NCI-H2171 treated with DMSO at 0.1 percent for 48 hours (cell line): ENCODE measurements around the gene UBXN1.

ENCODE experiments used
- DNase-seq: peaks from one replicate; lab custom pipeline; 2025; lab: John Stamatoyannopoulos, UW

The UBXN1 gene, protein sequence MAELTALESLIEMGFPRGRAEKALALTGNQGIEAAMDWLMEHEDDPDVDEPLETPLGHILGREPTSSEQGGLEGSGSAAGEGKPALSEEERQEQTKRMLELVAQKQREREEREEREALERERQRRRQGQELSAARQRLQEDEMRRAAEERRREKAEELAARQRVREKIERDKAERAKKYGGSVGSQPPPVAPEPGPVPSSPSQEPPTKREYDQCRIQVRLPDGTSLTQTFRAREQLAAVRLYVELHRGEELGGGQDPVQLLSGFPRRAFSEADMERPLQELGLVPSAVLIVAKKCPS

DNA sequence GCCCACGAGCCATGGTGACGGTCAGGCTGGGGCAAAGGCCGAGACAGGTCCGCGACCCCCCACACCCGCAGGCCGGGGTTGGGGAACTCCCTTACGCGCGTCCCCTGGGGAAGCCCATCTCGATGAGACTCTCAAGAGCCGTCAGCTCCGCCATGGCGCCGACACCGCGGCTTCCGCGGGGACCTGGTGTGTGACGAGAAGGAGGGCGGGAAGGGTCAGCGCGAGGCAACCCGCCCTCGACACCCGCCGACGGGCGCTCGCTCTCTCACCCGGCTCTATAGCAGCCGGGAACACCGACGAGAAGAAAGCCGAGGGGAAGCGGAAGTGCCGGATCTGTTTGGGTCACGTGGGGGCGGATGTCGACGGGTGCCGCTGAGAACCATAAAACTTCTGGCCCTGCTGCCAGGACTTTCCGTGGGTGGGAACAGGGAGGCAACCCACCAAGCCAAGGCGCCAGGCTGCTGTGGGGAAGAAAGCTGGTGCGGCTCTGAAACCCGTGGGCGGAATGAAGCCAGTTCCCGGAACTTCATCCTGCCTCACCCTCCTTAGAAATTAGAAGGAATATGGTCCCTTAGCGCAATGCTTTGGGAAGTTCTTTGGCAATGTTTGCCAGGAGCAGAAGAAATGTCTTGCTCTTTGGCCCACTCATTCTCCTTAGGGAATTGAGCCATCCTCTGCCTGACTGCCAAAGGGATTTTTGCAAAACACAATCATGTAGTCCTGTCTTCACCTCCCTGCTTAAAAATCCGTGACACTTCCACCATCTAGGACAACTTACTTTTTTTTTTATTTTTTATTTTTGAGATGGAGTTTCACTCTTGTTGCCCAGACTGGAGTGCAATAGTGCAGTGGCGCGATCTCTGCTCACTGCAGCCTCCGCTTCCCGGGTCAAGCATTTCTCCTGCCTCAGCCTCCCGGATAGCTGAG, at the start of gene UBXN1:
Gene UBXN1 (minus strand): TSS at position 304 of the 927 bp plus-strand sequence. CDS start 150 bp downstream, at position 154.
- DNase-seq = peak; percentile 94

DNA sequence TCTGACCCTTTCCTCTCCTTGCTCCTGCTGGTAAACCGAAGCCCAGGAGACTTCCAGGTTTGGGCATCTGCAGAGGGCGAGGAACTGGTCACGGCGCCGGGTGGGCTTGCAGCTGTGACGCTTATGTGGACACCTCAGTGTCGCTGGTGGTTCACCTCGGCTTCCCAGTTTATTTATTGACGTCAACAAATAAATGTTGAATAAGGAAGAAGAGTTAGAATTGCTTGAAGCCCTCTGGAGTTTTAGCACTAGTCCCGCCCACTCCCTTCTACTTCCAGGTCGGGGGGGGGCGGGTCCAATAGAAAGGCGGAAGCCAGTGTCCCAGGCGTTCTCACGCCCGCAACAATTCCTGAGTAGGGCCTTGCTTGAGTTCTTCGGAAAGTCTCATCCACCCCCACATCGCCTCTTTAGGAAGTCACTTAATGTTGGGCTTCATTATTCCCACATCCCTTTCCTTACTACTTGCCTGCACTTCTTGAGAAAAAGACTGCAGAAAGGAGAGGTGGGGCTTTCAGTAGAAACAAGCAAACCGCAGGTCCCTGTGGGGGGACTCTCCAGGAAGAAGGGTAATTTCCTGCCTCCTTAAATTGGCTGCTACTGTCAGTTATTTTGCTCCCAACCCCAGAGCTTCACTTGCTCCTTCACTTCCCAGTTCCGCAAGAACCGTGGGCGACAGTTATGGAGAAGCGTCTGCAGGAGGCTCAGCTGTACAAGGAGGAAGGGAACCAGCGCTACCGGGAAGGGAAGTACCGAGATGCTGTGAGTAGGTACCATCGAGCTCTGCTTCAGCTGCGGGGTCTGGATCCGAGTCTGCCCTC, 49.5 kb upstream of the UBXN1 start, which contains the start of gene TTC9C:
Gene TTC9C (plus strand): TSS at position 316 of the 818 bp plus-strand sequence. CDS start 363 bp downstream, at position 679.
- DNase-seq = peak; percentile 84

DNA sequence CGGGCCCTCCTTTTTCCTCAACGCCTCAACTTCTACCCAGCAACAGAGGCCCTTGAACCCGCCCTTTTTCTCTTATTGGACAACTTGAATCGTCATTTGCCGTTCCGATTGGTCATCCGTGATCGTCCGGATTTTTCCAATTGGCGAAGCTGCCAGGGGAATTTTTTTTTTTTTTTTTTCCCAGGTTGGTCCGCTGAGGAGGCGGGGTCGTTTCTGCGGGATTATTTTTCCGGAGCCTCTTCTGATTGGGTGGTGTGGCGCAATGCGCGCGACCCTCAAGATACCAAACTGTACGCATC, 48.9 kb upstream of the UBXN1 start:
- peak; percentile 98 for DNase-seq

DNA sequence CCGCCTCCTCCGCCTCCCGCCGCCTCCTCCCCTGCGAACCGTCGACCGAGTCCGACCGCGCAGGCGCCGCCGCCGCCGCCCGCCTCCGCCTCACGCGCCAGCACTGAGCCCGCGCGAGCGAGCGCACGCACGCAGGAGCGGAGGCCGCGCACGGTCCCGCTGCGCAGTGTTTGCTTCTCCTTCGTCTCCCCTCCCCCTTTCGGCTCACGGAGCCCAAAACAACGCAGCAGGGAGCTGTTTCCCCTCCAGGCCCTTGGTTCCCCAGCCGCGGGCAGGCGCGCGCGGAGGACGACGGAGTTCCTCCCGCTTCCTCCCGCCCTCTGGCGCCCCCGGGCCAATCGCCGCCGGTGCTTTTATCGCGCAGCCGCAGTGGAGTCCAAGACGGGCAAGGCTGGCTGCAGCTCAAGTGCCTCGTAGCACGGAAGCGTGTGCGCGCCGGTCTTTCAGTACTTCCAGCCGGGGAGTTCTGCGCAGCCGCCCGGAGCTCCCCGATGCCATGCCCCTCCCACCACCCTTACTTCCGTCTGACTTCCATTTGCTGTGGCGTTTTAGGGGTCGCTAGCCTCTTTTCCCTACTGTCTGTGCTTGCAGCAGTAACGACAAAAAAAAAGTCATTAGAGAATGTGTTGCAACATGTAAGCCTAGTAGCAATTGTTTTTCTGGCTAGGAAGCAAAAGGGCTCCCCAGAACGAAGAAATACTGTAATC, 48.4 kb upstream of the UBXN1 start, which contains the start of gene HNRNPUL2:
Gene HNRNPUL2 (minus strand): TSS at position 293 of the 707 bp plus-strand sequence. CDS start 301 bp downstream, outside the sequence.
- DNase-seq = peak; percentile 99

DNA sequence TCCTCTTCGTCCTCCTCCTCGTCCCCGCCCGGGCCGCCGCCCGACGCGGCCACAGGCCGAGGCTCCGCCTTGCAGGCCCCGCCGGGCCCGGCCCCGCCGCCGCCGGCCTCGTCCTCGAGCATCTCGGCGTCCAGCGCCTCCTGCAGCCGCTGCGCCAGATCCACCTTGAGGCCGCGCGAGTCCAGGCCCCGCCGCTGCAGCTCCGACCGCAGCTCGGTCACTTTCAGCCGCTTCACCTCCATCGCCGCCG, 48.0 kb upstream of the UBXN1 start:
- DNase-seq = no peak

DNA sequence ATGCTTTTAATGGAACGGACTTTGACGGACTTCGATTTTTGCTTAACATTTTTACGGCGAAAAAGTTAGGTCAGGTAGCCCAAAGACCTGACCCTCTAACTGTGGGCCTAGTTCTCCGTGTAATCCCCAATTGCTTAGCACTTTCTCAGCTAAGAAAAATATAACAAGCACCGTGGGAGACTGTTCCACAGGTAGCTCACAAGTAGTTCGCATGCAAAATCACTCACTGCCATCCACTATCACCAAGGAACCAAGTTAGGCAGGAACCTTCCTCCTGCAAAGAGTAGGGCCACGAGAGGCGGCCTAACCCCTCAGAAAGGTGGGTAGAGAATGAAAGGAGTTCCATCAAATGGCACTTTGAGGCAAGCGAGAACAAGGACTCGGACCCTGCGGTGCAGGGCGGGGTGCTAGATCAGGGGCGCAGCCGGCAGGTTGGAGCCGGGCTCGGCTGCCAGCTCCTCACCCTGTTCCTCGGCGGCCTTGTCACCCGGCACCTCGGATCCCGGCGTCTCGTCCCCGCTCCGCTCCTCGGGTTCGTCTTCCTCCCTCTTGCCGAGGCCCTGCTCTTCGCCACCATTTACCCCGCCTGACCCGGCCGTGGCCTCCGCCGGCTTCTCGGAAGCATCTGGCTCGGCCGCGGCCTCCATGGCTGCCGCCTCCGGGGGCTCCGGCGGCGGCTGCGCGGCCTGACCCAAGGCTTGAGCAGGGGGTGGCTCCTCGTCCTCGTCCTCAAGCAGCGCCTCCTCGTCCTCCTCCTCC, 47.5 kb upstream of the UBXN1 start:
- no peak for DNase-seq

DNA sequence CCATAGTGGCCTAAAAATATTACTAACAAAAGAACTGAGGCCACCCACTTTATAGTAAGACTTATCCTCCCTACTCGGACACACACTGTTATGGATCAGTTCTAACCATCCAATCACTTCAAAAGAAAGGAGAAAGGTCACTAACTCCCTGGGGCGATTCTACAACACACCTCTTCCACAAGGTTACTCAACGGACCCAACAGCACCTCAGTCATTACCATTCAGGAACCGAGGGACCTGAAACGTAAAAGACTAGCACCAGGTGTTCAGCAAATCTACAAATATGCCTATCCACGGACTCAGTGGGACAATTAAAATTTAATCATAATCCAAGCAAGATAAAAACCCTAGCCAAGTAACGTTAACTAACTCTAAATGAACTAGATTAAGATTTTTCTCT, 46.8 kb upstream of the UBXN1 start:
- no peak for DNase-seq

DNA sequence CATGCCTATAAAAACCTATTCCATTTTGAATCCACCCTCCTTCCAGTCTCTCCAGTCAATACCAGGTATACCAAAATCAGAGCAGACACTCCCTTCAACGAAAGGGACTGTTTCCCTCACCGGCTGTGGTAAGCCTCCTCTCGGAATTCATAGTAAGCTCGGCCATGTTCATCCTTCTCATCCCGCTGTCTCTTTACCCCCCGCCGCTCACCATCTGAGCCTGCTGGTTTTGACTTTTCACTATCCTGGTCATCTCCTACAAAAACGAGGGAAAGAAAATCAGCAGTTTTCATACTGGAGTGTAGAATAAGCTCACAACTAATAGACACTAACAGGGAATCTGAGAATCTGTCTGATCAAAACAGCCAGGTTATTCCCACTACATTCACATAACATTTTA, 45.3 kb upstream of the UBXN1 start:
- no peak for DNase-seq

DNA sequence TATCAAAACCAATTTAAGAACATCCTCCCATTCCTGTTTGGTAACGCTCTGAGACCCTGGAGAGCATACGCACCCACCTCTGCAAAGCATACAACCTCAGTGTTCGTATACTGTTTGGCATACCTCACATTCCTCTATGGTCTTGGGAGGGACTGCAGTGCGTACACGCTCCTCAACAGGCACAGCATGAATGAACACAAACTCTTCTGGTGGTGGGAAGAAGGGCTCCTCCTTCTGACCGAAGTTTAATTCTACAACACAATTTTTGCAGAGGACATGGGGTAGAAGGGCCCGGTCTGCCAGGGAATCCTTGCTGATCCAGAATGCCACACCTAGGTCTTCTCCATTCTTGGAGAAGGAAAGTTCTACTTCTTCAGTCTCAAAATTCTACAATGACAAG, 43.1 kb upstream of the UBXN1 start:
- DNase-seq = no peak

DNA sequence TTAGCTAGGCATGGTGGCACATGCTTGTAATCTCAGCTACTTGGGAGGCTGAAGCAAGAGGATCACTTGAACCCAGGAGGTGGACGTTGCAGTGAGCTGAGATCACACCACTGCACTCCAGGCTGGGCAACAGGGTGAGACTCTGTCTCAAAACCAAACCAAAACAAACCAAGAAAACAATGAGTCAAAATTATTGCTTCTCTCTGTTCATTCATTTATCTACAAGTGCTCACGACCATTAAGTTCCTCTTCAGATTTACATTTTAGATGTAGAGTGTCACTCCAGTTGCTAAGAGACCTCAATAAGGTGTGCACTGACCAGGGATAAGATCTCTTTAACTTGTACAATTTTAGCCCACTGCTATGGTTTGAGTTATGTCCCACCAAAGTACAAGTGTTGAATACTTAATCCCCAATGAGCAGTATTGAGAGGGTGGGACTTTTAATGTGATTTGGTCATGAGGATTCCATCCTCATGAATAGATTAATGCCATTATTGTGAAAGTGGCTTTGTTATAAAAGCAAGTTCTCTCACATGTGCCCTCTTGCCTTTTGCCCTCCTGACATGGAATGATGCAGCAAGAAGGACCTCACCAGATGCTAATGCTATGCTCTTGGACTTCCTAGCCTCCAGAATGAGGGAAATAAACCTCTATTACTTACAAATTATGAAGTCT, 40.6 kb upstream of the UBXN1 start:
- no peak for DNase-seq

DNA sequence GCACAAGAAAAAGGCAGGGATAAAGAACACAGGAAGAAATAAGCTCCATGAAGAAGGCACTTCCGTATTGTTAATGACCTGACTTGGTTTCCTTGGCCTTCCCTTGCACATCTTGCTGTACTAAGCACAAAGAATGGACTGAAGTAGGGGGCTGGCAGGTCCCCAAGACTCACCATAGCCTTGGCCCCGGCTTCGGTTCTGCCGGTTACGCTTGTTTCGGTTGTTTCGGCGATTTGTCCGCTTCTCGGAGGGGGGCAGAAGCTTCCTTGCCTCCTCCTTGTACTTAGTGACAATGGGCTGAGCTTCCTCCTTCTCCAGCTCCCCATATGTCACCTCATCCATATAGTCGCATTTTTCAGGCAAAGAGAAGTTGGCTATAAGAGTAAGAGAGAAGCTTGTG, 37.9 kb upstream of the UBXN1 start:
- DNase-seq = no peak

DNA sequence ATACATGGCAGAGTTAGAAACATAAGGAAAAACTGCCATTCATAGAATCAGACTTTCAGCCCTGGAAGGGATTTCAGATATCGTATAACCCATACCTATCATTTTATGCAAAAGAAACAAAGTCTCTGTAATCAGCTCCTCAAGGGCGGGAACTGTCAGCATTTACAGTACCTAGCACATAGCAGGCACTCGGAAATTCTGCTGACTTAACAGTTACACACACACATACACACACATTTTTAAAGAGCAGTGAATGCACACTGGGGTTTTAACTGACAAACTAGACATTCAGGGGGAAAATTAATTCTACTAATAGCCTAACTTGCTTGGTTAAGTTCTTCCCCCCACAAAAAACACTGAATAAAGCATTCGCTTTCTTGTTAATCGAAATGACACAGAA, 37.3 kb upstream of the UBXN1 start:
- DNase-seq = no peak

DNA sequence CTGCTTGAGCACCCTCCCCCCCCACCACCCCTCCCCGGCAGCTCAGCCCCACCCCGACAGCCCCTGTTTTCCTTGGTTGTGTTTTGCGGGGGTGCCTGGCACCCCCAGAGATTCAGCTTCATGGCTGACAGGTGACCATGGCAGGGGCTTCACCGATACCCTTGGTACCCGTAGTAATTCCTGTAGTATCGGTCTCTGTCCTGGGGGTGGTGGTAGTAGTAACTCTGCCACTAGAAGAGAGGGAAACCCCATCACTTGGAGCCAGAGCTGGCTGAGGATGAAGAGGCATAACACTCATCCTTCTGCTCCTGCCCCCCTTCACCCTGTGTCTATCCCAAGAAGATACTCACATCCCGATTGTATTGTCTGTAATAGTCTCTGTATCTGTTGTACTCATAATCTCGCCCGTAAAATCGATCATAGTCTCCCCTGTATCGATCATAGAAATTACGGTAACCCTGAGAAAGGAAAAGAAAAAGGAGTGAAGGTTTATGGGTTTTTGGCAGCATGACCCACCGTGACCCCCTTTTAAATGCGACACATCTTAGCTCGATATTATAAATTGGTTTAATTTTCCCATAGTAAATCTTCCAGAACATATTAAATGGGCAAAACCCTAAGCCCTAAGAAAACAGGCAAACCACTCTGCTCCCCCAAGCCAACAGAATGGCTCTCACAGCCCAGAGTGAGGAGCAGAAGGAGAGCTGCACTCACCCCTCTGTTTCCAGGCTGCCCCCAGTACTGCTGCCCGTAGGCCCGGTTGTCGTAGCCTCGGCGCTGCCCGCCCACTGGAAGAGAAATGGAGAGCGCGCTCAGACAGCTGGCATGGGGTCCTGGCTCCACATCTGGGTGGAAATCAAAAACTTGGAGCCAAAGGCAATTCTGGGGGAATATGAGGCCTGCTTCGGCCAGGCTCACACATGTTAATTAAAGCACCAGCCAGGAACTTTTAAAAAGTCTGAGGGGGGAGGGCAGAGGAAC, 36.6 kb upstream of the UBXN1 start:
- DNase-seq = no peak

DNA sequence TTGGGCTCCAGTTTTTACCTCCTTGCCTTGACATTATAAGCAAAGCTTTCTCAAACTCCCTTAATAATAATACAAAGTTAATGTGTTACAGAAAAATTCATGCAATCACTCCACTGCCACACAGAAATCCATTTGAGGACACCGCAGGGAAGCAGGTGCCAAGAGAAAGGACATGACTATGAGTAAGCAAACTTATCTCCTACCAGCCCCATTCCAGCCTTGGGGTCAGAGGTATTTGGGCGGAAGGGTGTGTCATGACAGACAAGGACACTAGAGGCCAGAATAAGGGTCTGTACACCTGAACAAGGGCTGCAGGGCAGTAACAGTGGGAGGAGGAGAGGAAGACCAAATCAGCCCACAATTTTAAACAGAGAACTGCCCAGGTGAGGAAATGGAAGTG, 34.5 kb upstream of the UBXN1 start:
- no peak for DNase-seq

DNA sequence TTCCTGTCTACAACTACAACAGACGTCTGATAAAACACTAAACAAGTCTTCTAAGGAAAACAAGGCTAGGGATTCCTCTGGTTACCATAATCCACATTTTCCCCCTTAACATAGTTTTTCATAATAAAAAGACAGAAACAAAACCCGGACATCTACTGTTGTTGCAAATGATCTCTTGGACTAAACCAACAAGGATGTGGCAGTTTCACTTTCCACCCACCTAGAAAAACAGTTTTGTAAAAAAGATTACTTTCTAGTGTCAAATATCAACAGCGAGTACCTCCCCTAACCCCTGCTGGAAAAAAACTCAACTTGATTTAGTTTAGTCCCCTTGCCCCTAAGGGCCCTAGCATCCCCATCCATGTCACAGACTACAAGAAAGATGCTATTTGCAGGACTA, 34.0 kb upstream of the UBXN1 start:
- DNase-seq = no peak

DNA sequence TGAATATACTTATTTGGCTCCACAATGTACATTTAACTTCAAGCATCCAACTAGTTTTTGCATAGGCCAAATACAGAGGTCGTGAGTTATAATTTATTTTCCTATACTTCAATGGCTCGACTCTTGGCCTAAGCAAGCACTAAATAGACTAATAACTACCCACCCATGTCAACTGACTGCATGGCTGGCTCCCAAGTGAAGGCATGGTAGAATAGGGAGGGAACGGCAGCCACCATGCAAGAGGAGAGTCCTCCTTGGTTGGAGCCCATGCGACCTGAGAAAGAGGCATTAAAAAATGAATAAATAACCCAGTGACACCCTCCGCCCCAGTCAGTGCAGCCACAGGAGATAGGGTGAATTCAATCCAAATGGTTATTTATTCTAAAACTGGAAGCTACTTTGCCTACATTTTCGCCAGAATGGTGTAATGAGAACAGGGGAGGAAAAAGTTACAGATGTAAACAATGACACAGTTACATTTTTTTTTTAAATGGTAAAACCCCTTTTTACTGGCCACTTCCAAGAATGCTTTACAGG, 33.5 kb upstream of the UBXN1 start:
- DNase-seq = no peak

DNA sequence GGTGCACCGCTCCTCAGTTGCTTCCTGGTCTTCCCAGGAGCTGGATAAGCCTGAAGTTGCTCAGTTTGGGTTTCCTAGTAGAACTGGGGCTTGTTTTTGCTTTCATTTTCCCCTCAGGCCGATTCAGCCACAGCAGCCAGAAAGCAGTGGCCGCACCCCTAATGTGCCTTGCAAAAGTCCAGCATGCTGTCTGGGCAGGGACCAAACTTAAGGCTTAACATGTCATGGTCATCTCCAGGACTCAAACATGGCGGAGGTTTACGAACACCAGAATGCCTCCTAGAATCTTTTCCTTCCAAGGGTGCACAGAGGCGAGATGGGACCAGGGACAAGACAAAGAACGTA, 31.1 kb upstream of the UBXN1 start:
- no peak for DNase-seq

DNA sequence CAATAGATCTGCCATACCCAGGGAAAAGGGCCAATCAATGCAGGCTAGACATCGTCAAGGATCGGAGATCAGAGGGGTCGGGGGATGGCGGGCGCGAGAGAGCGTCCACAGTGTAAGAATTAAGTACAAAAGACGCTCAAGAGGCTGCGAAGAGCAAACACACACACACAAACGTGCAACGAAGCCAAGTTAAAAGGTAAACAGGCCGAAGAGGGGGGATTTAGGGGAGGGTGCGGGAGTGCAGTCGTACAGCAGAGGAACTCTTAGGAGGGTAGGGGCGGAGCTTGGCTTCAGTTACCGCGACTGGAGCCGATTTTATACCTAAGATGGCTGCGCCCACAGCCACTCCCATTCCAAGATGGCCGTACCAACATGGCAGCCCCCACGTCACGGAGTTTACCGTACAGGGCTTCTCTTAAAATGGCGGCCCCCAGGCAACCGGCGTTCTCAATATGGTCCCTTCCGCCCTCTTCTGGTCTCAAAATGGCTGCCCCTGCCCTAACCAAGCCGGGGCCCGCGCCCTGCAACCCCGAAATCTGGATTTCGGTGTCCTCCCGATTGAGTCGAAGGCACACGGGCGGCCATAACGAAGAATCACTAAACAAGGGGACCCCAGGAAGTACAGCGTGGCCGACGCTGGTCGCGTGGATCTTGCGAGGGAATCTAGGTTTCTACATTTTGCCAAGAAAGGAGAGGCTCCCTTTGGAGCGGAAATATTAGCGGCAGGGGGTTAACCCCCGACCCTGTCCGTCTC, 30.6 kb upstream of the UBXN1 start:
- DNase-seq = peak; percentile 99

DNA sequence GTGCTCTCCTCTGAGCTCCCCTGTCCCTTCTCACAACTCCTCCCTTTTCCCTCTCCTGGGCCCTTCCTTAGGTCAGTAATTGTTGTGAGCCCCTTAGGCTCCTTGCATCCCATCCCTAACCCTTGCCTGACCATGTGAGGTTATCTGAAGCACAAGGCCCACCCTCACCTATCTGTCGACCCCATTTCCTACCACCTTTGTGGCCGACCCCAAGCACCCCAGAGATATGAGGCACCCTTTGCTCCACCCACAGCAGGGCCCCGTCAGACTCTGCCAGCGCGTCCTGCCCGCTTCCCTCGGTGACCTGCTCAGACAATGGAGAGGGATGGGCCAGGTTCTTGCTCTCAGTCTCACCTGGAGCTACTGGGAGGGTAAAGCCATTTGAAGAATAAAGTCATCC, 29.9 kb upstream of the UBXN1 start:
- no peak for DNase-seq
